Frontal cortex (tissue), 4 donors: ENCODE results near the gene DLST. TPM values are rescaled to one million over a fixed set of nuclear protein-coding genes. Genes with fewer than 3 reads are reported as not detected.

Experiments
- DNase-seq, 2 donors: peaks; one replicate each; pipeline ENCODE4 v3.0.0; 2012; ENCODE audit warnings: low spot score in 2 of 2
- FAIRE-seq: peaks from 2 replicates; lab custom pipeline; 2012; peaks lifted over from hg19 to GRCh38; lab: Jason Lieb, UNC
- total RNA-seq: library from RNA; depleted of rRNA; stranded (reverse); fragments of >200 nt; gene quantifications from one replicate; pipeline ENCODE4 v1.2.3, GENCODE V29; 2014
- donor health status: control.
- donor health status: control.
- donor health status: control.

The DLST gene
- total RNA-seq = 28.5 TPM

DNA sequence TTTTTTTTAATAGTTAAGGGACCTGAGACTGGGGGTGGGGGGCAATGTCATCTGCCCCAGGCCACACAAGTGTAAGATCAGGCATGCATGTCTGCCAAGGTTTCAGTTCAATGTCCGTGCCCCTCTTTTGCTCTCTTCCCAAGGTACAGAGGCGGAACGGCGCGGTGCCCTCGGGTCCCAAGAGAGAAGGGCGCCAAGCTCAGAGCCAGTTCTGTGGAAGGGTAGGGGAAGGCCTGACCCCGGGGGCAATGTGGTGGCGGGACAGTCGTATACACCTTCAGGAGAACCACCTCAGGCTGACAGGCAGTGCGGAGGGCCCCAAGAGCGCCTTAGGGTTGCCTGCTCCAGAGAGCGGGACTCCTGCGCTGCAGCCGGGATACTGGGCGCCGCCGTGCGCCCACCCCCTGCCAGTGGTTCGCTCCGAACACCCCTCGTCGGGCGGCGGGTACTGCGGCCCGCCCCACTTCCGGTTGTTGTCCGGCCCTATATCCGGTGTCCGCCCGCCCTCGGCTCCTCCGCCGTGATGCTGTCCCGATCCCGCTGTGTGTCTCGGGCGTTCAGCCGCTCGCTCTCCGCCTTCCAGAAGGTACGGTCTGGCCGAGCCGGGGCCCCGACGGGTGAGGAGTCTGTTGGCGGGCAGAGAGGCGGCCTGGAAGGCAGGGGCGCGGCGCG is at the start of gene DLST:
TSS of gene DLST (plus strand) at position 486 of the 672 bp plus-strand sequence. CDS start at position 524, 38 bp downstream.
- peak; percentile 95 to 97 for DNase-seq
- FAIRE-seq = no peak

GRCh38 chr14:74832849-74833248 is 48.9 kb upstream of the DLST start:
- DNase-seq (no peak), FAIRE-seq (no peak)

GRCh38 chr14:74834692-74835392 is 46.9 kb upstream of the DLST start:
- DNase-seq = no peak
- no peak for FAIRE-seq

DNA sequence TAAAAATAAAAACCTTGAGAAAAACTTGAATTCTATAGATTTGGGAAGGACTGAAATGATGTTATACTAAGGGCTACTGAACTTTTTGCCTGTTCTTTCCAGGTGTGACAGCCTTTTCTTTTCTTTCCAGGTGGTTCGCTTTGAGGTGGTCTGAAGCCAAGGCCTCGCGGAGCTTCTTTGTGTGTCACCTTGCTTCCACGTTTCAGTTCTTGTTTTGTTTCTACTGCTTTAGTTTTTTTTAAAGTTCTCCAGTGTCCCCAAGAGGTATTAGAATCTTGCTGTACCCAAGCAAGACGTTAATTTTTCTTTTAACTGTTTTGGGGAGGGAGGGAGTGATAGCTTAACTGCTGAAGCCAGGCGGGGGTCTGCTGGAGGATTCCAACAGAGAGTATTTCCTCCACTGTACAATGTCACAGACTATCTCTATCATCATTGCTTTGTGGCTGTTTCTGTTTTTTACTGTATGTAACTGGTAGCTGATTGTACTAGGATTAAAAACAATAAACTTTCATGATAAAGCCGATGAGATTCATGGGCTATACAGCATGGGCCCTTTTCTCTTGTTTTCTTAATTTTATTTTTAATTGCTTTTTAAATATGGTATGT is 46.0 kb upstream of the DLST start:
- FAIRE-seq (no peak), DNase-seq (no peak)

GRCh38 chr14:74836251-74836960 is 45.3 kb upstream of the DLST start:
- DNase-seq (no peak), FAIRE-seq (no peak)

- DNase-seq = no peak
- FAIRE-seq = no peak
Measured at GRCh38 chr14:74838166-74838565, 43.5 kb upstream of the DLST start.

GRCh38 chr14:74840603-74841030 is 41.1 kb upstream of the DLST start:
- no peak for FAIRE-seq
- no peak for DNase-seq

GRCh38 chr14:74841230-74842207 is 40.2 kb upstream of the DLST start:
- FAIRE-seq = no peak
- no peak for DNase-seq

DNA sequence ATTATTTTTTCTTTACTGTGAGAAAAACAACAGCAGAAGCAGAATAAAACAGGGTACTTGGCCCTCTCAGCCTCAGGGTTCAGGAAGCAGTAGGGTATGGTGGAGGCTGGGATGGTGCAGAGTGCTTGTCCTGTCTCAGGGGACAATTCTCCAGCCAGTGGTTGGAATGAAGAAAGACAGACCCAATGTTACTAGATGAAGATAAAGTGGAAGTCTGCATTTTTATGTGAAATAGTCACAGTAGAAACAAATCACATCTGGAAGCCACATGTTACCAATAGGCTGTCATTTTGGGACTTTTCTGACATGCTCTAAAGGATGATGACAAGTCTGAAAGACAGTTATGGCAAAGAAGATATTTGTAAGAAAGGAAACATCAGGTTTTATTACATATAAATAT is 38.1 kb upstream of the DLST start:
- FAIRE-seq = no peak
- DNase-seq = no peak

- FAIRE-seq (no peak), DNase-seq (no peak)
Measured at GRCh38 chr14:74846168-74846567, 35.5 kb upstream of the DLST start.

GRCh38 chr14:74846968-74847665 is 34.6 kb upstream of the DLST start:
- DNase-seq (no peak), FAIRE-seq (no peak)

- FAIRE-seq = no peak
Measured at GRCh38 chr14:74848768-74849167, 32.9 kb upstream of the DLST start.

DNA sequence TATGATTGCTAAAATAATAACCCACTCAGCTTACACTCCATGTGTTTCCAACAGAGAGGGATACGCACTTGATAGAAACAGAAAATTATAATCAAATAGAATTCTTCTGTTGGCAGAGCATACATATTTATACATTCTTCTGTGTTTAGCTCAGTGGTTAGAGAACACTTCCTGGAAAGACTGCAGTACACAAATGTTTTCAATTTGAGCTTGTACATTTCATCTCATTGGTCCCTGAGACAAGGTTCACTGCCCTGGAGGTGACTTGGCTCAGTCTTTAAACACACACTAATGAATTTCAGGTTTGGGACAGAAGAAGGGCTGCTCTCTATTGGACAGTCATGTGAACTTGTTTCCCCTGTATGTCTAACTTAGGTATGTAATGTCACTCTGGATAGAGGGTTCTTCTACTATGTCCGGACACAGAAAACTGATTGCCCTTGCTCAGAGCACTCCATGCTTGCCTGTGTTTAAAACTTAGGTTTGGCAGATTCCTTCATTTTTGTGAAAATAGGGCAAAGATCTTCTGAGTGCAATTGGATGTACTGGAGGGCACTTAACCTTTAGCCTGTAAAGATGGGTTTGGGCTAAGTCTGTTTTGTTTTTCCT is 28.7 kb upstream of the DLST start:
- FAIRE-seq = no peak

More at GRCh38 chr14:74848768-74849167, 32.9 kb upstream of the DLST start:
- no peak for DNase-seq

DNA sequence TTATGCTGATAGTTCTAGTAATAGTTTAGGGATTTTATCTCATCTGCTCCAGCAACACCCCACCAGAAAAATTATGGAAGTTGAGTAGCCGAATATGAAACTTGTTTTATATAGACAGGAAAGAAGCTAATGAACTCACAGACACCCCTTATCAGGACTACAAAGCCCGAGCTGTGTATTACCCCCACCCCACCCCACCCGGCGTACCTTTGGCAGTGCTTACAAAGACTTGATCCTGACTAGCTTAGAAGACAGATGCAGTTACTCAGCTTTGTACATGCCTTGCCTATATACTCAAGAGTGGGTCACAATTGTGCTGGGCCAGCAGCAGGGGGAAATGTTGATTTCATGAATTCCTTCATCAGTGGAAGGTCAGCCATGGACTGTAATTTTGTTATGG is 28.1 kb upstream of the DLST start:
- DNase-seq (no peak), FAIRE-seq (no peak)

More for the DNA sequence above, 28.7 kb upstream of the DLST start:
- DNase-seq = no peak

DNA sequence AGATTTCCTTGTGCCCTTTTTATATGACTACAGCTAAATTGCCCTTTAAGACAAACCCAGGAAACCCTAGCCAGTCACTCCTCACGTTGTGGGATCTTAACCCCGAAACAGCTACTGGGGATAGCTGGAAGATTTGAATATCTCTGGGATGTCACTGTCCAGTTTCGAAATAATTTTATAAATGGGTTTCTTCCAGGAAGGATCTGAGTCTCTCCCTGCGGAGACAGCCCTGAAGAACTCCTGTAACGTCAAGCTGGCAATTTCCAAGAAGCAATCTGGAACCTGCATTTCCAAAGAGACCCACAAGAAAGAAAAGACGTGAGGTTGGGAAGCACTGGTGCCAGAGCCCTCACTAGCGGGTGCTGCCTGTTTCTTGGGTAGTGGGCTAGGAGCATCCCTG is 26.7 kb upstream of the DLST start:
- FAIRE-seq (no peak), DNase-seq (no peak)

GRCh38 chr14:74855945-74856344 is 25.8 kb upstream of the DLST start:
- DNase-seq = no peak
- FAIRE-seq = no peak

DNA sequence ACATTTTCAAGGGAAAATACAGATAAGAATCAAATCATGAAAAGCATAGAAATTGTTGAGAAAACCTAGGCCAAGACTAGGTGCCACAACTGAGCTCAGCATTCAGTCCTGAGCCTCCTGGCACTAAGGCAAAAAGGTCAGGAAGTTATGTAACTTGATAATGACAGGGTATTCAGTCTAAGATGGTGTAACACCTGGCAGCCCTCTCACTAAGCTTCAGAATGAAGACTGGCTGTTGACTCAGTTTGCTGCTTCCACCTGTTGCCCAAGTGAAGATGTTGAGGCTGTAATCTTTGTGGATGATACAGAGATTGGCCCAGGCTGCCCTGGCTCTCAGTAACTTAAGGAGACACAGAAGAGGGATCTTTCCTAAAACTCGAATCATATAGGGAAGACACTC is 25.4 kb upstream of the DLST start:
- FAIRE-seq = no peak
- no peak for DNase-seq

- no peak for FAIRE-seq
Measured at GRCh38 chr14:74858022-74858421, 23.7 kb upstream of the DLST start.

More at GRCh38 chr14:74858022-74858421, 23.7 kb upstream of the DLST start:
- no peak for DNase-seq
